ENCODE measurements around the gene STX4. TPM values are rescaled to one million over a fixed set of nuclear protein-coding genes. Genes with fewer than 3 reads are reported as not detected.

The STX4 gene
- total RNA-seq, 1 donor: 26.8 TPM

- TF ChIP-seq, protein P1, sequence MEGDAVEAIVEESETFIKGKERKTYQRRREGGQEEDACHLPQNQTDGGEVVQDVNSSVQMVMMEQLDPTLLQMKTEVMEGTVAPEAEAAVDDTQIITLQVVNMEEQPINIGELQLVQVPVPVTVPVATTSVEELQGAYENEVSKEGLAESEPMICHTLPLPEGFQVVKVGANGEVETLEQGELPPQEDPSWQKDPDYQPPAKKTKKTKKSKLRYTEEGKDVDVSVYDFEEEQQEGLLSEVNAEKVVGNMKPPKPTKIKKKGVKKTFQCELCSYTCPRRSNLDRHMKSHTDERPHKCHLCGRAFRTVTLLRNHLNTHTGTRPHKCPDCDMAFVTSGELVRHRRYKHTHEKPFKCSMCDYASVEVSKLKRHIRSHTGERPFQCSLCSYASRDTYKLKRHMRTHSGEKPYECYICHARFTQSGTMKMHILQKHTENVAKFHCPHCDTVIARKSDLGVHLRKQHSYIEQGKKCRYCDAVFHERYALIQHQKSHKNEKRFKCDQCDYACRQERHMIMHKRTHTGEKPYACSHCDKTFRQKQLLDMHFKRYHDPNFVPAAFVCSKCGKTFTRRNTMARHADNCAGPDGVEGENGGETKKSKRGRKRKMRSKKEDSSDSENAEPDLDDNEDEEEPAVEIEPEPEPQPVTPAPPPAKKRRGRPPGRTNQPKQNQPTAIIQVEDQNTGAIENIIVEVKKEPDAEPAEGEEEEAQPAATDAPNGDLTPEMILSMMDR (IDR thresholded peaks at IDR 0.05; ENCODE audit: extremely low read depth, low read depth, low read length): no peak
- Histone ChIP-seq H3K79me2 (ENCODE audit: insufficient read depth, low read length) (no peaks in the 10 kb centered on the region), H3K4me2 (ENCODE audit: insufficient read depth, low read length) (no peak overlapping the region), H4K20me1 (ENCODE audit: insufficient read depth, low read length) (no peaks in the 10 kb centered on the region), H3K27ac (ENCODE audit: low read depth, low read length) (no peak overlapping the region), H3K36me3 (ENCODE audit: insufficient read depth, low read length) (peaks cover 29% of the 10 kb centered on the region), H3K9me3 (ENCODE audit: low read depth, low read length) (no peaks in the 10 kb centered on the region), H3K27me3 (ENCODE audit: insufficient read depth, low read length) (no peaks in the 10 kb centered on the region), H3K4me1 (ENCODE audit: insufficient read depth, low read length) (no peaks in the 10 kb centered on the region), H2AFZ (ENCODE audit: low read length) (no peak overlapping the region), H3K4me3 (ENCODE audit: insufficient read depth, low read length) (no peak overlapping the region)
- no peak for DNase-seq (ENCODE audit: insufficient read length, low spot score, missing footprints)
Observed at GRCh38 chr16:31042866-31043265, 9.5 kb downstream of the STX4 start.

- Histone ChIP-seq H3K4me3 (ENCODE audit: insufficient read depth, low read length) (no peak overlapping the region), H3K36me3 (ENCODE audit: insufficient read depth, low read length) (peaks cover 24% of the 10 kb centered on the region), H3K79me2 (ENCODE audit: insufficient read depth, low read length) (no peaks in the 10 kb centered on the region), H3K27me3 (ENCODE audit: insufficient read depth, low read length) (no peaks in the 10 kb centered on the region), H3K4me1 (ENCODE audit: insufficient read depth, low read length) (no peaks in the 10 kb centered on the region), H3K27ac (ENCODE audit: low read depth, low read length) (no peak overlapping the region), H2AFZ (ENCODE audit: low read length) (no peak overlapping the region), H3K4me2 (ENCODE audit: insufficient read depth, low read length) (no peak overlapping the region), H3K9me3 (ENCODE audit: low read depth, low read length) (no peaks in the 10 kb centered on the region), H4K20me1 (ENCODE audit: insufficient read depth, low read length) (no peaks in the 10 kb centered on the region)
- peak; percentile 71 for DNase-seq (ENCODE audit: insufficient read length, low spot score, missing footprints)
- TF ChIP-seq, protein P1 (IDR thresholded peaks at IDR 0.05; ENCODE audit: extremely low read depth, low read depth, low read length): no peak
Observed at GRCh38 chr16:31043352-31043751, 10.0 kb downstream of the STX4 start.

DNA sequence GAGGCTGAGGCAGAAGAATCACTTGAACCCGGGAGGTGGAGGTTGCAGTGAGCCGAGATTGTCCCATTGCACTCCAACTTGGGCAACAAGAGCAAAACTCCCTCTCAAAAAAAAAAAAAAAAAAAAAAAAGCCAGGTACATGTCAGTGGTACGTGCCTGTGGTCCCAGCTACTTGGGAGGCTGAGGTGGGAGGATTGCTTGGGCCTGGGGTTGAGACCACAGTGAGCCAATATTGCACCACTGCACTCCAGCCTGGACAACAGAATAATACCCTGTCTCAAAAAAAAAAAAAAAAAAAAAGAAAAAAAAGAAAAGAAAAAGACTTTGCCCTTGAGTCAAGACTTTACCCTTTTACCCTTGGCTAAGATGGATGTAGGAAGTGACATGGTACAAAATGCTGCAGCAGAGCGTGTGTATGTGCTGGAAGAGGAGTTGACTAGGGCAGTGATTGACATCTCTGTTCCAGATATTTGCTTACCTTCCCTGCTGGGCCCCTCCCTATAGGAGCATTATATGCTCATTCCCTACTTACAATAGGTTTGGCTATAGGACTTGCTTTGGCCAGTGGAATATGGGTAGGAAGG, 10.6 kb downstream of the STX4 start:
- H3K27me3 ChIP-seq (ENCODE audit: insufficient read depth, low read length): no peaks in the 10 kb centered on the region
- no peak overlapping the region for H2AFZ ChIP-seq (ENCODE audit: low read length)
- H3K79me2 ChIP-seq (ENCODE audit: insufficient read depth, low read length): no peaks in the 10 kb centered on the region
- TF ChIP-seq, protein P1 (IDR thresholded peaks at IDR 0.05; ENCODE audit: extremely low read depth, low read depth, low read length): no peak
- H4K20me1 ChIP-seq (ENCODE audit: insufficient read depth, low read length): no peaks in the 10 kb centered on the region
- H3K4me1 ChIP-seq (ENCODE audit: insufficient read depth, low read length): no peaks in the 10 kb centered on the region
- no peak overlapping the region for H3K27ac ChIP-seq (ENCODE audit: low read depth, low read length)
- no peak for DNase-seq (ENCODE audit: insufficient read length, low spot score, missing footprints)
- H3K4me3 ChIP-seq (ENCODE audit: insufficient read depth, low read length): no peak overlapping the region
- H3K4me2 ChIP-seq (ENCODE audit: insufficient read depth, low read length): no peak overlapping the region
- peaks cover 18% of the 10 kb centered on the region for H3K36me3 ChIP-seq (ENCODE audit: insufficient read depth, low read length)
- H3K9me3 ChIP-seq (ENCODE audit: low read depth, low read length): no peaks in the 10 kb centered on the region

DNA sequence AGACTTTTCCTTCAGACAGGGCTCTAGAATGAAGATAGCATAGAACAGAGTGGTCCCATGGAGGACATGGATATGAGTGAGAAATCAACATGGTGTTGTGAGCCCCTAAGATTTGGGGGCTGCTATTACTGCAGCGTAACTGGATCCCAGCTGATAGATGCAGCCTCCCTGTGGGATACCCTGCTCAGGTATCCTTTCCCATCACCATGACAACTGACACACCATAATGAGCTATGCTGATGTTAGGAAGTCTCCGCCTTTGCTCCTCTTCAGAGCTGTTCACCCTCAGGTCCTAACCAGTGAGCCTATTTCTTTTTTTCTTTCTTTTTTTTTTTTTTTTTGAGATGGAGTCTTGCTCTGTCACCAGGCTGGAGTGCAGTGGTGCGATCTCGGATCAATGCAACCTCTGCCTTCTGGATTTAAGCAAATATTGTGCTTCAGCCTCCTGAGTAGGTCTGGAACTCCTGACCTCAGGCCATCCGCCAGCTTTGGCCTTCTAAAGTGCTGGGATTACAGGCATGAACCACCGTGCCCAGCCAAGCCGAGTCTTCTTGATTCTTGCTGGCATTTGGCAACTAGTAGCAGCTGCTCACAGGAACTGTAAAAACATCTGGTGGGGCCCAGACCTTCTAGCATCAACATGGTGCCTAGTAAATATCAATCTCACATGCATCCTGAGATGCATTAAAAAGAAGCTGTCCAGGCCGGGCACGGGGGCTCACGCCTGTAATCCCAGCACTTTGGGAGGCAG, 17.1 kb downstream of the STX4 start:
- Histone ChIP-seq H2AFZ (ENCODE audit: low read length) (no peak overlapping the region), H3K27ac (ENCODE audit: low read depth, low read length) (no peak overlapping the region), H3K36me3 (ENCODE audit: insufficient read depth, low read length) (no peaks in the 10 kb centered on the region), H3K4me3 (ENCODE audit: insufficient read depth, low read length) (no peak overlapping the region), H3K9me3 (ENCODE audit: low read depth, low read length) (no peaks in the 10 kb centered on the region), H3K4me1 (ENCODE audit: insufficient read depth, low read length) (peaks cover 11% of the 10 kb centered on the region), H4K20me1 (ENCODE audit: insufficient read depth, low read length) (no peaks in the 10 kb centered on the region), H3K27me3 (ENCODE audit: insufficient read depth, low read length) (no peaks in the 10 kb centered on the region), H3K4me2 (ENCODE audit: insufficient read depth, low read length) (no peak overlapping the region), H3K79me2 (ENCODE audit: insufficient read depth, low read length) (no peaks in the 10 kb centered on the region)
- DNase-seq (ENCODE audit: insufficient read length, low spot score, missing footprints): peak; percentile 18
- TF ChIP-seq, protein P1 (IDR thresholded peaks at IDR 0.05; ENCODE audit: extremely low read depth, low read depth, low read length): no peak

All from osteoblast (primary cell).